Mesenteric fat pad (tissue), 1 donor: ENCODE measurements around the gene DPP7. TPM values are rescaled to one million over a fixed set of nuclear protein-coding genes. Genes with fewer than 3 reads are reported as not detected.

Source experiments
- DNase-seq: peaks from one replicate; pipeline ENCODE4 v3.0.0-alpha.2; 2020; ENCODE audit warnings: low spot score
- total RNA-seq: library from RNA; stranded (reverse); fragmentation: NEBNext Ultra II Directional; extraction: Animal tissue kit (Norgen Biotek cat#: 25700); gene quantifications from one replicate; pipeline ENCODE4 v1.2.1, GENCODE V29; 2021
- donor health status: DM: yes; HTN: yes; CAD: no.

DPP7 gene
- total RNA-seq, 1 donor from 2014 or later = 150 TPM

GRCh38 chr9:137112564-137113384 is 1.8 kb downstream of the DPP7 start:
- DNase-seq = no peak

- no peak for DNase-seq
These were observed 2.6 kb downstream of the DPP7 start for GRCh38 chr9:137111788-137112563.

GRCh38 chr9:137110911-137111787 is 3.4 kb downstream of the DPP7 start:
- DNase-seq = no peak

- DNase-seq = no peak
These were observed 4.2 kb downstream of the DPP7 start for GRCh38 chr9:137110147-137110910.

GRCh38 chr9:137109250-137110146 is 5.0 kb downstream of the DPP7 start:
- DNase-seq = no peak

GRCh38 chr9:137108608-137109249 is 5.8 kb downstream of the DPP7 start:
- no peak for DNase-seq

- no peak for DNase-seq
These were observed 6.6 kb downstream of the DPP7 start for GRCh38 chr9:137107982-137108381.

GRCh38 chr9:137107312-137107921 is 7.1 kb downstream of the DPP7 start:
- no peak for DNase-seq

GRCh38 chr9:137106662-137107250 is 7.8 kb downstream of the DPP7 start:
- DNase-seq = no peak

GRCh38 chr9:137105814-137106661 is 8.5 kb downstream of the DPP7 start:
- no peak for DNase-seq

GRCh38 chr9:137103206-137103999 is 11.1 kb downstream of the DPP7 start:
- DNase-seq = no peak

GRCh38 chr9:137099231-137099630 is 15.3 kb downstream of the DPP7 start:
- no peak for DNase-seq

GRCh38 chr9:137097761-137098462 is 16.6 kb downstream of the DPP7 start:
- DNase-seq = no peak

GRCh38 chr9:137096785-137097546 is 17.6 kb downstream of the DPP7 start:
- no peak for DNase-seq
